Measurements from ENCODE around the gene ITPR1.

- no peak for TF ChIP-seq POLR2AphosphoS5 (IDR thresholded peaks at IDR 0.05; ENCODE audit: borderline replicate concordance, low read depth, low read length)
- TF ChIP-seq EZH2 (IDR thresholded peaks at IDR 0.05) = no peak
Observed at GRCh38 chr3:4509983-4510755, 17.0 kb downstream of the ITPR1 start.

Measured in SK-N-MC (cell line).